Smooth muscle cell (in vitro differentiated cells): Measurements from ENCODE around the gene ARHGAP20. TPM values are rescaled to one million over a fixed set of nuclear protein-coding genes. Genes with fewer than 3 reads are reported as not detected.

Experiments
- DNase-seq: peaks from one replicate; lab custom pipeline; 2025; ENCODE audit not compliant: unreplicated experiment; lab: John Stamatoyannopoulos, UW
- H2AFZ ChIP-seq: fragments of 200-600 bp; sonication (generic); 2 replicates; pipeline ENCODE4 v1.6.0; 2016; ENCODE audit warnings: antibody characterized with exemption, low read depth, mild to moderate bottlenecking
- H3F3A ChIP-seq: fragments of 200-600 bp; sonication (generic); 2 replicates; pipeline ENCODE4 v1.6.0; 2017; ENCODE audit warnings: antibody characterized with exemption, low read depth
- H3K27ac ChIP-seq: fragments of 200-600 bp; sonication (generic); 2 replicates; pipeline ENCODE4 v1.5.1; 2016; ENCODE audit warnings: low read depth, mild to moderate bottlenecking
- H3K27me3 ChIP-seq: fragments of 200-600 bp; sonication (generic); 2 replicates; pipeline ENCODE4 v1.6.1; 2016; ENCODE audit warnings: low read depth, mild to moderate bottlenecking
- H3K36me3 ChIP-seq: fragments of 200-600 bp; sonication (generic); 2 replicates; pipeline ENCODE4 v1.5.1; 2016; ENCODE audit warnings: low read depth
- H3K4me1 ChIP-seq: fragments of 200-600 bp; sonication (generic); 2 replicates; pipeline ENCODE4 v1.5.1; 2016; ENCODE audit warnings: low read depth
- H3K4me2 ChIP-seq: fragments of 200-600 bp; sonication (generic); 2 replicates; pipeline ENCODE4 v1.6.0; 2016; ENCODE audit warnings: mild to moderate bottlenecking
- H3K4me3 ChIP-seq: fragments of 200-600 bp; sonication (generic); 2 replicates; pipeline ENCODE4 v1.5.1; 2016; ENCODE audit warnings: mild to moderate bottlenecking
- H3K79me2 ChIP-seq: fragments of 200-600 bp; sonication (generic); 2 replicates; pipeline ENCODE4 v1.6.0; 2016; ENCODE audit warnings: low read depth, mild to moderate bottlenecking
- H3K9ac ChIP-seq: fragments of 200-600 bp; sonication (generic); 2 replicates; pipeline ENCODE4 v1.6.0; 2016; ENCODE audit warnings: low read depth
- H3K9me3 ChIP-seq: fragments of 200-600 bp; sonication (generic); replicated peaks from 2 replicates; pipeline ENCODE4 v1.5.1; 2016; ENCODE audit warnings: low read depth
- H4K20me1 ChIP-seq: fragments of 200-600 bp; sonication (generic); 2 replicates; pipeline ENCODE4 v1.6.0; 2016; ENCODE audit warnings: low read depth
- WGBS: methylation state at CpG from one replicate; pipeline ENCODE4 v1.1.7; 2016; ENCODE audit warnings: low lambda C conversion rate; 5-methylcytosine and 5-hydroxymethylcytosine counted together
- polyA plus RNA-seq: library from polyadenylated mRNA; unstranded; fragments of >200 nt; fragmentation: Nextera tagmentation; extraction: Ambion mirVana; gene quantifications from 2 replicates; pipeline ENCODE4 v1.2.1, GENCODE V29; 2016
- total RNA-seq: library from RNA; depleted of rRNA; stranded (reverse); fragments of >200 nt; gene quantifications from 2 replicates; pipeline ENCODE4 v1.2.3, GENCODE V29; 2014
- TF ChIP-seq, protein P1 (sequence below): fragments of 200-600 bp; sonication (generic); IDR thresholded peaks from 2 replicates; pipeline ENCODE4 v1.5.1; 2017; ENCODE audit warnings: borderline replicate concordance, mild to moderate bottlenecking, antibody characterized with exemption; ENCODE audit not compliant: insufficient read depth, poor library complexity, severe bottlenecking

ARHGAP20 gene
- total and polyA plus RNA-seq, 2 experiments from 2014 or later: 0.33 to 1.6 TPM

DNA sequence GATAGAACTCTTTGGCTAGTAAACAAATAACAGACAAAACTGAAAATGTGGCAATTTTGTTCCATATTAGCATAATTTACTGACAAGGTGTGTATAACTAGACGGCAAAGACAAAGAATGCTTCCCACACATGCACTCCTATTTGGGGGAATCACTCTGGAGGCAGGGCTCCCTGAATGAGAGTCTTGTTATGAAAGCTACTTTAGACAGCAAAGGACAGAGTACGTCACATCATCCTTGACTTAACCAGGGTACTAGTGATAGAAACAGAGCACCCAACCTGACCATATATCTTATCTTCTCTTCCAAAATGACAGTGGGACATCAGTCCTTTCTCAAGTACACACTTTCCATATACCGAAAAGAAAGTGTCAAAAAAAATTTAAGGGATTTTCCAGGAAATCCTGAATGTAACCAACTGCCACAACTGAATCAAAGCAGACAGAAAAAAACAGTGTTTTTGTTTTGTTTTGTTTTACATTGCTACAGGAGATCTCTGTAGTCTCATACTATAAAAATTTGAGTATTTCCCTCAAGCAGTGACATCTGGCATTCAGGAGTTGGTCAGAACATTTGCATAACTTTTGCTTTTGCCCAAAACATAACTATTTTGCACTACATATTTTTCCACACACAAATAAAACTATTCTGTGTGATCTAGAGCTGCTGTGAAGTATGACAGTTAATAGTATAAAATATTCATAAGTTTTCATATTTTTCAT, 98.9 kb downstream of the ARHGAP20 start:
- Histone ChIP-seq H3K9me3 (no peaks in the 10 kb centered on the region), H3K36me3 (no peaks in the 10 kb centered on the region), H3K4me1 (no peaks in the 10 kb centered on the region), H4K20me1 (no peaks in the 10 kb centered on the region), H3K27me3 (peaks cover 4% of the 10 kb centered on the region), H2AFZ (no peak overlapping the region), H3K27ac (no peak overlapping the region), H3F3A (no peaks in the 10 kb centered on the region), H3K4me3 (no peak overlapping the region), H3K4me2 (no peak overlapping the region), H3K9ac (no peak overlapping the region), H3K79me2 (no peaks in the 10 kb centered on the region)
- no peak for DNase-seq
- 81% methylated on average over 3 of the region's 3 CpGs for WGBS
- TF ChIP-seq, protein P1, sequence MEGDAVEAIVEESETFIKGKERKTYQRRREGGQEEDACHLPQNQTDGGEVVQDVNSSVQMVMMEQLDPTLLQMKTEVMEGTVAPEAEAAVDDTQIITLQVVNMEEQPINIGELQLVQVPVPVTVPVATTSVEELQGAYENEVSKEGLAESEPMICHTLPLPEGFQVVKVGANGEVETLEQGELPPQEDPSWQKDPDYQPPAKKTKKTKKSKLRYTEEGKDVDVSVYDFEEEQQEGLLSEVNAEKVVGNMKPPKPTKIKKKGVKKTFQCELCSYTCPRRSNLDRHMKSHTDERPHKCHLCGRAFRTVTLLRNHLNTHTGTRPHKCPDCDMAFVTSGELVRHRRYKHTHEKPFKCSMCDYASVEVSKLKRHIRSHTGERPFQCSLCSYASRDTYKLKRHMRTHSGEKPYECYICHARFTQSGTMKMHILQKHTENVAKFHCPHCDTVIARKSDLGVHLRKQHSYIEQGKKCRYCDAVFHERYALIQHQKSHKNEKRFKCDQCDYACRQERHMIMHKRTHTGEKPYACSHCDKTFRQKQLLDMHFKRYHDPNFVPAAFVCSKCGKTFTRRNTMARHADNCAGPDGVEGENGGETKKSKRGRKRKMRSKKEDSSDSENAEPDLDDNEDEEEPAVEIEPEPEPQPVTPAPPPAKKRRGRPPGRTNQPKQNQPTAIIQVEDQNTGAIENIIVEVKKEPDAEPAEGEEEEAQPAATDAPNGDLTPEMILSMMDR: no peak

- no peak overlapping the region for H3K4me2 ChIP-seq
- DNase-seq: no peak
- H3K27me3 ChIP-seq: peaks cover 32% of the 10 kb centered on the region
- H3F3A ChIP-seq: no peaks in the 10 kb centered on the region
- H2AFZ ChIP-seq: no peak overlapping the region
- TF ChIP-seq, protein P1: no peak
- 49% methylated on average over 6 of the region's 6 CpGs for WGBS
- H3K79me2 ChIP-seq: no peaks in the 10 kb centered on the region
- no peaks in the 10 kb centered on the region for H3K4me1 ChIP-seq
- no peaks in the 10 kb centered on the region for H3K36me3 ChIP-seq
- no peaks in the 10 kb centered on the region for H4K20me1 ChIP-seq
- no peak overlapping the region for H3K9ac ChIP-seq
- H3K4me3 ChIP-seq: no peak overlapping the region
- H3K27ac ChIP-seq: no peak overlapping the region
- no peaks in the 10 kb centered on the region for H3K9me3 ChIP-seq
Measured at GRCh38 chr11:110606415-110606814, 105.8 kb downstream of the ARHGAP20 start.

DNA sequence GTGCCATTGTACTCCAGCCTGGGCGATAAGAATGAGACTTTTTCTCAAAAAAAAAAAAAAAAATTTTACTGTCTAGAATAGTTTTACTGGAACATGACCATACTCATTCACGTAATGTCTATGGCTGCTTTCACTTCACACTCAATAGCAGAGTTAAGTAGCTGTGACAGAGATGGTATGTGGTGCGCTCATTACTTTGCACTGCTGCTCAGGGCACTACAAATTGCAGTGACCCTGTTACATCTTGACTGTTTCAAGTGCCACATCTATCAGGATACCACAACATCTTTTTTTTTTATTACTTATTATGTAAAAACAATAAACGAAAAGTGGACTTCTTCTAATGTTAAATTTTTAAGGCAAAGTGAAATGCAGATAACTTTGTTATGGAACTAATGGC, 110.3 kb downstream of the ARHGAP20 start:
- Histone ChIP-seq H3F3A (no peaks in the 10 kb centered on the region), H4K20me1 (no peaks in the 10 kb centered on the region), H2AFZ (no peak overlapping the region), H3K9me3 (no peaks in the 10 kb centered on the region), H3K9ac (no peak overlapping the region), H3K79me2 (no peaks in the 10 kb centered on the region), H3K4me3 (no peak overlapping the region), H3K27ac (no peak overlapping the region), H3K4me2 (no peak overlapping the region), H3K27me3 (peaks cover 22% of the 10 kb centered on the region), H3K4me1 (no peaks in the 10 kb centered on the region), H3K36me3 (no peaks in the 10 kb centered on the region)
- TF ChIP-seq, protein P1: no peak
- WGBS: 83% methylated on average over 4 of the region's 4 CpGs
- no peak for DNase-seq

DNA sequence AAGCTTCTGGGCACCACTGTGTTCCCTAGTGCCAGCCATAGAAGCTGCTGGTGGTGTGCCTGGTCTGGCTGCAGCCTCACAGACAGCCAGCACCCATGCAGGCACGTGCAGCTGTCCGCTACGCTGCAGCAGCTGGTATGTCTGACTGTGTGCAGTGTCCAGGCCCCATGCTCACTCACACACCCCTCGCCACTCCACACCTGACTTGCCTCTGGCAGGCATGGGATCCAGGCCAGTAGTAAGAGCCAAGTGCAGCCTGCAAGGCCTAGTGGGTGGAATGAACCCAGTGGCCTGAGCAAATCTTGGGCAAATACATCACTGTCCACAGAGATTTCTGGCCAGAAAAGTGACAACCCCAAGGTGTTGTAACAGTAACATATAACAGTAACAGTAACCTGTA, 111.9 kb downstream of the ARHGAP20 start:
- Histone ChIP-seq H3K9me3 (no peaks in the 10 kb centered on the region), H3K79me2 (no peaks in the 10 kb centered on the region), H3K36me3 (no peaks in the 10 kb centered on the region), H3K4me1 (no peaks in the 10 kb centered on the region), H3K4me2 (no peak overlapping the region), H2AFZ (no peak overlapping the region), H3K9ac (no peak overlapping the region), H3K27ac (no peak overlapping the region), H3K4me3 (no peak overlapping the region), H3F3A (no peaks in the 10 kb centered on the region), H4K20me1 (no peaks in the 10 kb centered on the region), H3K27me3 (peaks cover 5% of the 10 kb centered on the region)
- DNase-seq: no peak
- WGBS: 96% methylated on average over 4 of the region's 4 CpGs
- TF ChIP-seq, protein P1: no peak
